Daoy (cell line): ENCODE results near the gene WDR83. TPM values are rescaled to one million over a fixed set of nuclear protein-coding genes. Genes with fewer than 3 reads are reported as not detected.
"Not testable (repeated sequence)": the region's sequence is repeated elsewhere in the genome, so short reads cannot be mapped to it uniquely, and the experiment has no call there.

Source experiments
- DNase-seq: peaks from one replicate; pipeline ENCODE4 v3.0.0-alpha.2; 2015; ENCODE audit warnings: low read depth
- total RNA-seq: library from RNA; depleted of rRNA; stranded (reverse); fragments of >200 nt; shearing (Covaris generic); gene quantifications from 2 replicates; pipeline ENCODE4 v1.2.3, GENCODE V29; 2014

WDR83 gene
- total RNA-seq, 1 experiment from 2014 or later: 10.6 TPM

GRCh38 chr19:12685831-12686230, 19.2 kb downstream of the WDR83 start:
- no peak for DNase-seq

DNA sequence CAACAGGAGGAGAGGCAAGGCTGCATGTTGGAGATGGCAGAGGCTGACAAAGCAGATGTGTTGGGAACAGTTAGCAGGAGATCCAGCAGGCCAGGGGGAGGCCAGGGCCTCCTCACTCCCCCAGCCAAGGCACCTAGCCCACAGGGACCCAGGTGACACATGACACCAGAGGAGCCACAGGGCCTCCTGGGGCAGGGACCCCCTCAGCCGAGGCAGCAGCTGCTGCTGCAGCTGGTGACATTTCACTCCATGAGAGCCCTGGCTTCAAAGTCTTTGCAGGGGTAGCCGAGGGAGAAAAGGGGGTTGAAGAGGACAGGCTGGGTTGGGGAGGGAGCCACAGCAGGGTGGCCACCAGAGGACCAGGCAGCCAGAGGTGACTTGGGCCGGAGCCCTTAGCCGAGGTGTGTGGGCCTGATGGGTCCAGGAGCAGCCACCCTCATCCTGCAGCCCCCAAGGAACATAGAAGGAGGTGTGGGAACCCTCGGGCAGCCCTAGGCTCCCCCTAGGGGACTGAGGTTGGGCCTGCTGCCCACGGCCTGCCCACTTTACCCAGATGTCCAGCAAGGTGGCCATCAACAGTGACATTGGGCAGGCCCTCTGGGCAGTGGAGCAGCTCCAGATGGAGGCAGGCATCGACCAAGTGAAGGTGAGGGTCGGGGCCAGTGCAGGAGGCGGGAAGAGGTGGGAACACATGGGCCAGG, 21.0 kb downstream of the WDR83 start, which contains the start of gene GNG14:
Gene GNG14, plus strand, starts transcription at position 503 of the 701 bp plus-strand sequence. Its CDS starts 51 bp downstream, at position 554.
- DNase-seq: no peak

DNA sequence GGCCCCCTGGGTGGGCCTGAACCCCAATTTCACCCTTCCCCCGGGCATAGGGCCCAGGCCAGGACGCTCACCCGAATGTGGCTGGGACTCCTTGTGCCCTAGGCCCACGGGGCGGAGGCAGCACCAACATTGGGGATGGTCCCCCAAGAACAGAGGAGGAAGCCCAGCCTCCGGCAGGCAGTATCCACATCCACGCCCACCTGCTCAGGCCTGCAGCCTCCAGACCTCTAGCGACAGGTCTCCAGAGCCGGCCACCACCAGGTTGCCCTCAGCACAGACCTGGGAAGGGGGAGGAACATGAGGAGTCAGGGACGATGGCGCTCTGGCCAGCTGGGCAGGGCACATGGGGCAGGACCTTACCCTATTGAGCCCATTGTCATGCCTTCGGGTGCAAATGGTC, 22.4 kb downstream of the WDR83 start:
- no peak for DNase-seq

GRCh38 chr19:12689581-12690216, 23.1 kb downstream of the WDR83 start:
- DNase-seq: no peak

- DNase-seq: no peak
Measured at GRCh38 chr19:12692960-12693359, 26.4 kb downstream of the WDR83 start.

DNA sequence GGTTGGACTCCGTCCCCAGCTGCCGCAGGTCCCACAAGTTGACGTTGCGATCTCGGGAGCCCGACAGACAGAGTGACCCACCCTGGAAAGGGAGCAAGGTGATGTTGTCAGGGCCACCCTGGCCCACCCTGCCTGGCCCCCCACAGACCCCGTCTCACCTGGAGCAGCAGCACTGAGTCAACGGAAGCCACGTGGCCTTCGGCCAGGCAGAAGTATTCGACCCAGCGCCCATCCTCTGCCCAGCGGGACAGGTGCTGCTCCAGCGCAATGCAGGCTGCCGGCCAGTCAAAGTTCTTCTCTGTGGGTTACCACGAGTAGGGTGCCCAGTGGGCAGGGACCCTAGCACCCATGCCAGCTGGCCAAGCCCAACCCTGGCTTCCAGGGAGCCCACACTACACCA, 28.0 kb downstream of the WDR83 start:
- DNase-seq: no peak

- DNase-seq: no peak
Measured at GRCh38 chr19:12695096-12695495, 28.5 kb downstream of the WDR83 start.

DNA sequence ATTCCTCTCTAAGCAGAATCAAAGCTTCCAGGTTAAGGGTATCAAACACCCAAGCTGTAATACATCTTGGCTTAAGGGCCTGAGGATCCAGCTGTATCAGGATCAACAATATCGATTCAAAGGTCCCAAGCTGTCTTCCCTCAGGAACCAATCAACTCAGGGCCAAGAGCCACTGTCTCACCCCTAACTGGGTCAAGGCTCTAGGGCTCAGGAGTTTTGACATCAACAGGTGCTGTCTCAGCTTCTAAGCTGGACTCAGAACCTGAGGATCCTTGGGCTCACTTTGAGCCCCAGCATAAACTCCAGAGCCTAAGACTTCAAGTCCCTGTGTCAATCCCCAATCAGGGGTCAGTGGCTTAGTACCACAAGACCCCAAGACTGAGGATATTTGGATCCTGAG, 28.9 kb downstream of the WDR83 start:
- no peak for DNase-seq

DNA sequence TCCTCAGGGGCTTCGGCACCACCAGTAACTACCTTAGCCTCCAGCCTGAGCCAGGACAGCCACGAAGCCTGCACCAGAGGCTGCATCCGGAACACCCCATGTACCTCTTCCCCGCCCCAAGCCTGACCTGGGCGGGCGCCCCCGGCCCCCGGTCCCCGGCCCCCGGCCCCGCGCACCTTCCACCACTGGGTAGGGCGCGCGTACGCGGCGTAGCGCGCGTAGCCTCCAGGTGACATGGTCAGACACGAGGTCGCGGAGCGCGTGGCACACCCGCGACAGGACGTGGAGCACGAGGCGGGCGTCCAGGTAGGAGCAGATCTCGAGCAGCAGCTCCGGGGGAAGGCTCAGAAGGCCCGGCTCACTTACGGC, 29.4 kb downstream of the WDR83 start:
- DNase-seq: no peak

GRCh38 chr19:12696366-12697335, 30.0 kb downstream of the WDR83 start, which contains the start of gene FBXW9:
Gene FBXW9, minus strand, starts transcription at chr19:12696631. Its CDS starts 50 bp downstream, at chr19:12696581.
- peak; percentile 97 for DNase-seq

DNA sequence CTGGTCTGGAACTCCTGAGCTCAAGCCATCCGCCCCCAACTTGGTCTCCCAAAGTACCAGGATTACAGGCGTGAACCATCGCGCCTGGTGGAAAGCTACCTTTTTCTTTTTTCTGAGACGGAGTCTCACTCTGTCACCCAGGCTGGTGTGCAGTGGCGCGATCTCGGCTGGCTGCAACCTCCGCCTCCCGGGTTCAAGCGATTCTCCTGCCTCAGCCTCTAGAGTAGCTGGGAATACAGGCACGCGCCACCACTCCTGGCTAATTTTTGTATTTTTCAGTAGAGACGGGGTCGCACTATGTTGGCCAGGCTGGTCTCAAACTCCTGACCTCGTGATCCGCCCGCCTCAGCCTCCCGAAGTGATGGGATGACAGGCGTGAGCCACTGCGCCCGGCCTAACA, 30.8 kb downstream of the WDR83 start:
- DNase-seq: not testable (repeated sequence)

GRCh38 chr19:12698138-12698537, 31.5 kb downstream of the WDR83 start:
- no peak for DNase-seq

DNA sequence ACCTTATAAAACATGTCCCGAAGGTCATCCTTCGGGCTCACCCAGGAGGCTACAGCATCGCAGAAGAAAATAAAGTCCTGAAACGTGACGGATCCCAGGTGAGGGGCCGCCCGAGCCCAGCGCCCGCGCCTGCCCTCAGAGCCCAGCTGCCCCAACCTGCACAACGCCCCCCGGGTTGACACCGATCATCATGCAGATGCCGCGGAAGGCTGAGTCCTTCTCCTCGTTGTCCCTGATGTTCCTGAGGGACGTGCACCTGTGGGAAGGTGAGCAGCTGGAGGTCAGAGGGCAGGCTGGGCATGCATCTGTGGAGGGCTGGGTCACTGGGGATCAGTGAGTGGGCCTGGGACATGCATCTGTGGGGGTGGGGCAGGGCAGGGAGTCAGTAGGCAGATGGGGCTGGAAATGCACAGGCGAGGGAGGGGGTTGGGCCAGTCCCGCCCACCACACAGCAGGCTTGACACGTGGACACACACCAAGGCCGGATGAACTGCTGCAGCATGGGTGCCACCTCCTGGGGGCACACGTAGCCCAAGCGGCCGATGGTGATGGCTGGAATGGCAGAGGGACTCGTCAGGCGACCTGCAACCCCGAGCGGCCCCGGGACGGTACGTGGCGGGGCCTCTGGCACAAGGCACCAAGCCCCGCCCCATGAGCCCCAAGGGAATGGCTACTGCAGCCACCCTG, 35.1 kb downstream of the WDR83 start:
- DNase-seq: no peak

GRCh38 chr19:12703046-12703445, 36.4 kb downstream of the WDR83 start:
- peak; percentile 51 for DNase-seq

GRCh38 chr19:12705169-12705568, 38.6 kb downstream of the WDR83 start:
- DNase-seq: no peak

- DNase-seq: no peak
Measured at GRCh38 chr19:12705654-12706331, 39.2 kb downstream of the WDR83 start.

DNA sequence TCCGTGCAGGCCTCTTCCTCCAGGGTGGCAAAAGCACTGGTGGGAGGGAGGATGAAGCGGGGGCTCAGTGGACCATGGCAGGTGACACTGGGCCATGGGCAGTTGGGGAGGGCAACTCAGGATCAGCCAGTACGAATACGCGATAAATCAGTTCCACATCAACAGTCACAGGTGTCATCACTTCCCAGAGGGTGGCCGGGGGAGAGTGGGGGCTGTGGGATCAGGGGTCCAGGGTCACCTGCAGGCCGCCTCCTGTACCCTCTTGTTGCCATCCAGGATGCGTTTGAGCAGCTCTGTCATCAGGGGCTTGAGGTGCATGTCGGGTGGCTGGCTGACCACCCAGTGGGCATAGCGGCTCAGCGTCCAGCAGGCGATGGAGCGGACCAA, 39.7 kb downstream of the WDR83 start:
- no peak for DNase-seq

DNA sequence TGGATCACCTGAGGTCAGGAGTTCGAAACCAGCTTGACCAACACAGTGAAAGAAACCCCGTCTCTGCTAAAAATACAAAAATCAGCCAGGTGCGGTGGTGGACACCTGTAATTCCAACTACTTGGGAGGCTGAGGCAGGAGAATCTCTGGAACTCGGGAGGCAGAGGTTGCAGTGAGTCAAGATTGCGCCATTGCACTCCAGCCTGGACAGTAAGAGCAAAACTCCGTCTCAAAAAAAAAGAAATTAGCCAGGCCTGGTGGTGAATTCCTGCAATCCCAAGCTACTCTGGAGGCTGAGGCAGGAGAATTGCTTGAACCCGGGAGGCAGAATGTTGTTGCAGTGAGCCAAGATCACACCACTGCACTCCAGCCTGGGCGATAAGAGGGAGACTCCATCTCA, 42.0 kb downstream of the WDR83 start:
- DNase-seq: no peak

DNA sequence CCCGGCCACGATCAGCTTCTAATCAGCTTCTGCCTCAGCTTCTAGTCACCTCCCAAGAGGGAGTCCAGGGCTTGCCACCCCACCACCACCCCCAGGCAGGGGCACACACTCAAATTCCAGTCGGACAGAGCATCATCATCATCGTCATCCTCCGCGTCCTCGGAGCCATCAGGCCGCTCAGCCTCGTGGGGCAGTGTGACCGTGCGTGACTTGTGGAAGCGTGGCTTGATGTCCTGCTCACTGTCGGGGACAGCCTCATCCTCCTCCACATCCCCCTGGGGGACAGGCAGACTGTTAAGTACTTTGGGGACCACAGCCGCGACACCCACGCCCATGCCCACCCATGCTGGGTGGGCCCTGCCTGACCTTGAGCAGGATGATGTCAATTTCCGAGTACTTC, 44.6 kb downstream of the WDR83 start:
- DNase-seq: no peak

- not testable (repeated sequence) for DNase-seq
Measured at GRCh38 chr19:12712077-12712476, 45.5 kb downstream of the WDR83 start.

DNA sequence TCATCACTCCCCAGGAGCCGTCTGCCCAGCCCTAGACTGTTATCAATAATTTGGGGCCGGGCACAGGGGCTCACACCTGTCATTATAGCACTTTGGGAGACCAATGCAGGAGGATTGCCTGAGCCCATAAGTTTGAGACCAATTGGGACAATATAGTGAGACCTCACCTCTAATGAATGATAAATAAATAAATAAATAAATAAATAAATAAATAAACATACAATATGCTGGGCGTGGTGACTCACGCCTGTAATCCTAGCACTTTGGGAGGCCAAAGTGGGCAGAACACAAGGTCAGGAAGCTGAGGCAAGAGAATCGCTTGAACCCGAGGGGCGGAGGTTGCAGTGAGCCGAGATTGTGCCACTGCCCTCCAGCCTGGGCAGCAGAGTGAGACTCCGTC, 46.7 kb downstream of the WDR83 start:
- DNase-seq: not testable (repeated sequence)
